Stimulated activated CD8-positive, alpha-beta memory T cell treated with anti-CD3 and anti-CD28 coated beads, Interleukin-7, amount 100 ng/mL, for 4 hours (primary cell): Measurements from ENCODE around the gene CIITA.
"Not testable (repeated sequence)": the region's sequence is repeated elsewhere in the genome, so short reads cannot be mapped to it uniquely, and the experiment has no call there.

Experiments
- DNase-seq, 2 donors: peaks; one replicate each; pipeline ENCODE4 v3.0.0-alpha.2; 2020; ENCODE audit warnings: low read depth in 2 of 2

CIITA gene

DNA sequence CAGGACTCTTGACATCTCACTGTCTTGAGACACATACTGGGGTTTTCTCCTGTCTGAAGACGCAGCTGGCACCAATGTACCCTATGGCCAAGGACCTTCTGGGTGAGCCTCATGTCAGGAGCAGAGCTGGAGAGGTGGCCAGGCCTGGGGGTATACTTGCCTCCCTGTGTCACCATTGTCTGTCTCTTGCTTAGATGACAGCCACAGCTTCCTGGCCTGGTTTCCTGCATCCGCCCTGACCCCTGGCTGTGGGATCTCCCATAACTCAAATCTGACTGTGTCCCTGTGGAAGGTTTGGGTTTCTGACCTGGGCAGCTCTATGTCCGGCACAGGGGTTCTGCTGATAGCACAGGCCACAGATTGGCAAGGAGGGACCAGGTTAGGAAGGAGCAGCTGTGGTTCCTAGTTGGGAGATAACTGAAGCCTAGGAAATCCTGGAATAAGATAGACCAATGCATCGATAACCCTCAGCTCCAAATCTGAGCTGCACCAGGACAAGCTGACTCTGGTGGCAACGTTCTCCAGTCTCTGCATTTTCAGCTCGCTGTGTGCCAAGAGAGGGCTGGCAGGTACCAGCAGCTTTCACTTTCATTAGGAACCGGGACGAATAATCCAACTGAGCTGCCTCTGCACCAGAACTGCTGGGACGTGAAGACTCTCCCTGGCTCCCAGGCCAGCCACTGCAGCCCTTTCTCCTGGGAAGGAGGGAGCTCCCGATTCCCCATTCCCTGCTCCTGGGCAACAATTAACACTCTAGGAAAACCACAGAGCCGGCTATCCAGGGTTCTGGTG, 60.3 kb downstream of the CIITA start:
- DNase-seq: no peak

DNA sequence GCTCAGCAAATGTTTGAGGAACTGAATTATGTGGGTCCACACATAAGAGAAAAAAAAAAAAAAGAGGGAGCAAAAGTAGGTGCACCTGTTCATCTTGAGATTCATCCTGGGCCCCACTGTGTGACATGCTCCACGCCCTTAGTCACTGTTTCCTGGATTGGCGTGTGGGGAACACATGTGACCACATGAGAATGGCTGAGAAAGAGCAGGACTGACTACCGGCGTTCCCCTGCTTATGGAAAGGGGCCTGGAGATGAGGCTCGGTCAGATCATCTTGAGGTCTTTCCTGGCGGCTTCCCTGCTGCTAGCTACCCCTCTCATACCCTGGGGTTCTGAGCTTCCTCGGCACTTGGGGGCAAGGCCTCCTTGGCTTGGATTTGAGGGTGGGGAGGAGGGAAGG, 61.3 kb downstream of the CIITA start:
- no peak for DNase-seq

DNA sequence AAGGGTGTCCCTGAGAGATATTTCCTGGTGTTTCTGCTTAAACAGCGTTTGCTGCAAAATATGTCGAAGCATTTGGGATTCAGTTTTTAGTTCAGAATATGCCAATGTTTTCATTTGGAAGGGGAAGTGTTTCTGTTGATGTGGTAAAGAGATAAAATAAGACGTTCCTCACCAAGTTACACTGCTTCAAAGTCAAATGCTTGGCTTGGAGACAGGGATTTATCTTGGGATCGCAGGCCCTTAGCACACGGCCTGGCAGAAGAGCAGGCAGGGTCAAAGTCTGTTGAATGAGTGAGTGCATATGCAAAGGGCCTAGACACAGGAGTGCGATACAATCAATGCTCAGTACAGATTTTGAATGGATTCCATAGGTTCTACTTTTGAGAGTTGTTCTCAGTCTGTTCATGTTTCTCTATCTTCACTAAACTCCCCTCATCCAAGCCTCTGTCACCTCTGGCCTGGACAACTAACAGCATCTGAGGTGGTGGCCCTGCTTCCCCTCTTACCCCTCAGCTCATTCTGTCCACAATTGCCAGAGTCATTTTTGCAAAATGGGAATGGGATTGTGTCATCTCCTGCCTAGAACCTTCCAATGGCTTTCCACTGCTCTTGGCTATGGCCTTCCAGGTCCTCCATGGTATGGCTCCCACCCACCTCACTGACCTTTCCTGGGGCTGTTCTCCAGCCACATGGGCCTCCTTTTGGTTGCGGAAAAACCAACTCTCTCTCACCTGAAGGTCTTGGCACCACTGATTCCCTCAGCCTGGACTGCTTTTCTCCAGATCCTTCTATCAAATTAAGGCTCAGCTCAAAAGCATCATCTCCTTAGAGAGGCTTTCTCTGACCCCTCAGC, 62.0 kb downstream of the CIITA start:
- no peak for DNase-seq

DNA sequence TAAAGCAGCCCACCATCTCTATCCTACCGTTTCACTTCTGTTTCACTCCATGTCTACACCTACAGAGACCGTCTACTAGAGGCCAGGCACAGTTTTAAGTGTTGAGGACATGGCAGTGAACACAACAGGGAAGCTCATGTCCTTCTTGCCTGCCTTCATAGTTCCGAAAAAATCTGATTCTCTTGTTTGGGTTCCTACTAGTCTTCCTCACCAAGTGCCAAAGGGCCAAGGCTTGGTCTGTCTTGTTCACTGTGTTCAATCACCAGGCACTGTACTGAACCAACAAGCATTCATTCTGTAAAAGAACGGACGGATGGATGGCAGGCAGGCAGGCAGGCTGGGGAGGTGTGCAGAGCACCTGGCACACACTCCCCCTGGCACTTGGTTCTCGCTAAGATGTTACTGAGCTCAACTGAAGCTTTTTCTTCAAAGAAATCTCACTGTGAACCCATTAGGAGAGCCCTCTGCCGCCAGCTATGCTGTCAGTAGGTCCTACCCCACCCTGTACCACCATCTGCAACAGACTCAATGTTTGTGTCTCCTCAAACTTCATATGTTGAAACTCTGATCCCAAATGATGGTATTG, 62.7 kb downstream of the CIITA start:
- no peak for DNase-seq

DNA sequence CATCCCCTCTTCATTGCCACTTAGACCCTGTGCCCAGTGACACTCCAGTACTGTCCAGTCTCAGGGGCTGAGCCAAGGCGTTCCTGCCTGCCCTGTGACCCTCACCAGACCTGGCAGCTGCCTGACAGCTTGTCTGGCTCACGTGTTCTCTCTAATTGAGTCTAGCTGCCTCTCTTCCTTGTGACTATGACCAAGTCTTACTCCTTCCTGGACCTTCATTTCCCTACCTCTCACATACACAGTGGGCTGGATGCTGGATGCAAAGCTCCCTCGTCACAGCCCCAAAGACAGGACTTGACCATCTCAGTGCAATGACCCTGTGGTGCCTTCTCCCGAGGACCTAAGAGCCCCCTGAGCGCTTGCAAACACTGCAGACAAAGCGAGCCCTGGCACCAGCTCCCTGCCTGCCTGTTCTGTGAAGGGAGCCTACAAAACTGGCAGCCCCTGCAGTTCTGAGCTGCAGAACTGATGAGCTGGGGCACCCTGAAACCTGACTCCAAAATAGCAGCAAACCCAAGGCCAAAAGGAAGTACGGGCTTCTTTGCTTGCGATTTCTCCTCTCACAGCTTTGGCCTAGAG, 63.6 kb downstream of the CIITA start:
- no peak for DNase-seq

DNA sequence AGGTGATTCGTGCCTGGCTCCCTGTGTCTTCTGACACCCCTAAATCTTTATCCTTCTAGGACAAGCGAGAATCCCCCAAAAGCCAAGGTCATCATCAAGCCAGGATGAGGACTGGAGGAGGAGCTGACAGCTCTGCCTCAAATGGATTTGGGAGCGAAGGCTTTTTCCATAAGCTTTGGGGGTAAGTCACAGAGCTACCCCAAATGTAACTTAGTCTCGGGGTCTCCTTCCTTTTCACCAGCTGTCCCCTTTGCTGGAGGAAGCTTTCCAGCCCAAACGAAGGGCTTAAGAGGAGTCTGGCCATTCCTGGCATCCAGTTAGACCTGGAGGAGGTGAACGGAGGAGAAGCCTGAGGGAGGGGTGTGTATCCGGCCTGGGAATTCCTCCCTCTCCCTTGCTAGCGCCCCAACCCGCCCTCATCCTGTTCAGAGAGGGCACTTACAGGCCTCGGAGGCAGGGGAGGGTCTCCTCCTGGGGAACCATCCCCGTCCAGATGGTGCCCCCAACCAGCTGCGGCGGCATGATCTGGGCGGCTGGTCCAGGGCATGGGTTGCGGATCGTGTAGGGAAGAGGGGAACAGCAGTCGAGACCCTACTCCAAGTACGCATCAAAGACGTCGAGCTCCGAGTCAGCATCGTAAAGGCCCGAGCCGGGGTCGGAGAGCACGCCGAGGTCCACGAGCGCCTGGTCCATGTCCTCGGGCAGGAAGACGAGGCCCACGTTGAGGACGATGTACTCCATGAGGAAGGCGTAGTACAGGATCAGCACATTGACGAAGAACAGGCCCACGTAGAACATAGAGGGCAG, 64.3 kb downstream of the CIITA start:
- DNase-seq: no peak

DNA sequence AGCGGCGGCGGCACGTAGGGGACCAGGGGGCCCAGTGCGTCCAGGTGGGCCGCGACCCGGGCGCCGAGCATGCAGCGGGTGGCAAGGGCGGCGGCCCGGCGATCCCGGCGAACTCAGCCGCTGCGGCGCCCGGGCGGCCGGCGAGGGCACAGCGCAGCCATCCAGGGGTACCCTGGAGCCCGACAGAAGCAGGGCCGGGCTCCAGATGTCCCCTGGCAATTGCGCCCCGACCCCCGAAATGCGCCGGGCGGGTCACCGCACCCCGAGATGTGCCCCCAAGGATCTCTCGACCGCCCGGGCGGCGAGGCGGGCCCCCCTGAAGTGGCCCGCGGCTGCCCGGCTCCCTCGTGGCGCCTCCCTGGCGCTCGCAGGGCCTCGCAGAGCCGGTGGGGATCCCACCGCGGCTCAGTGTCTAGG, 64.9 kb downstream of the CIITA start:
- not testable (repeated sequence) for DNase-seq

DNA sequence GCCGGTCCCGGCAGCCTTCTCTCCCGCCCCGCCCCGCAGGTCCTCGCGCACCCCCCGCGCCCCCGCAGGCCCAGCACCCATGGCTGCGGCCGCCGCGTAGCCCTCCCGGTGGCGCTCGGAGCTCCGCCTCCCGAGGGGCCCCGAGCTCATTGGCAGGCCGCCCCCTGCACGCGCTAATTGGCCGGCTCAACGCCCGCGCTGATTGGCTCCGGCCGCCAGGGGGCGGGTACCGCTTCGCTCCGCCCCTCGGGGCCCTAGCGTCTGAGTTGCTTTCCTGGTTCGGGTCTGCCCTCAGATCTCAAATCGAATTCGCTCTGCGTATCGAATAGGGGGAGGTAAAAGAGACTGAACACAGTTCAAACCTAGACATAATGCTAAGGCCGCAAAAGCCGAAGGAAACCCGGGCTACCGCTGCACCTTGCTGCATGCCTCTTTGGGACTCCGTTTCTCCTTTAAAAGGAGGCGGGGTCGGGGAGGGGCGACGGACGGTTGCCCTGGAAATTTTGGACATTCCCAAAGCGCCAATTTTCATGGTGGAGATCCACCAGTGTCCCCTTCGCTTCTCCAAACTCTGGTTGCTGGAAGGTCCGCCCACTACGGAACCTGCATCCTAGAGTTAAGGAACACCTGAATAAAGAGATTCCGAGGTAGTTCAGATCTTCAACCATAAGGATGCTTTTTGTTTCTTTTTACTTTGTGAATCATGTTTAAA, 65.5 kb downstream of the CIITA start, which contains the start of gene DEXI:
Gene DEXI (minus strand): TSS at position 117 of the 712 bp plus-strand sequence. CDS start 463 bp downstream, outside the sequence.
- peak; percentile 83 to 96 for DNase-seq

DNA sequence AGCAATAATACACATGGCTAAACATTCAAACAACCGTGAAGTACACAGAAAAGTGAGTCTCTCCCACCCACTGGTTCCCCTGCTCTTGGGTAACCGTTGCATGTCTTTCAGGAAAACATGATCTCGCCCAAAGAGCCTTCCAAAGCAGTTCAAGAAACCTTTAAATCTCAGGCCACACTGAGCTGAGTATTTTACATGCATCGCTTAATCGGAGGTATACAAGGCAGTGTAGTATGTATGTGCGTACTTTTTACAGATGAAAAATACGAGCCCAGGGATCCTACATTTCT, 66.0 kb downstream of the CIITA start:
- DNase-seq: no peak

DNA sequence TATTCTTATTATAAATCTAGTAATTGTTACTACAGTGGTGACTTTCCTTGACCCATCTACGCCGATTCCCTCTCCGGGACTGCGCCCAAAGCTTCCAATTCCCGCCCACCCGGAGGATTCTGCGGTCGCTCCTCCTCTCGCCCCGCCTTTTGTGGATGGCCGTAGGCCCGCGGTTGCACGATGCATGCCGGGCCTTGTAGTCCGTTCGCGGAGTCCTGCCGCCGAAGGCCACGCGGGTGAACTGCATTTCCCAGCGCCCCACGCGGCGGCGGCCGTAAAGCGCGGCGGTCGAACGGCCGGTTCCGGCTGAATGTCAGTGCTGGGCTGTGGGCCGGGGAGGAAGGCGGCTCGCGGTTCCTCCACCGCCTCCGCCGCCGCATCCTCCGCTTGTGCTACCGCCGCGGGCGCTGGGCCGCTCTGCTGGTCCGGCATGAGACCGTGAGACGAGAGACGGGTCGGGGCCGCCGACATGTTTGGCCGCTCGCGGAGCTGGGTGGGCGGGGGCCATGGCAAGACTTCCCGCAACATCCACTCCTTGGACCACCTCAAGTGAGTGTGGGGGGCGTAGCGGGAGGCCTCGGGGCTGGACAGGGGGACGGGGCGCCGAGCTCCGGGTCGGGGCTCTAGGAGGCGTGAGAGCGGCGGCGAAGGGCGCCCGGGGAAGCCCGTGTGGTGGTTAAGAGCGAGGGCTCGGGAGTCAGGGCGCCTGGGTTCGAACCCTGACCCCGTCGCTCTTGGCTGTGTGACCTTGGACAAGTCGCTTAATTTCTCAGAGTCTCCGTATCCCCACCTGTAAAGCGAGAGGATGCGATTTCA, 67.5 kb downstream of the CIITA start, which contains the start of gene CLEC16A:
Gene CLEC16A (plus strand): TSS at position 316 of the 816 bp plus-strand sequence. CDS start 154 bp downstream, at position 470.
- DNase-seq: peak; percentile 88 to 95

DNA sequence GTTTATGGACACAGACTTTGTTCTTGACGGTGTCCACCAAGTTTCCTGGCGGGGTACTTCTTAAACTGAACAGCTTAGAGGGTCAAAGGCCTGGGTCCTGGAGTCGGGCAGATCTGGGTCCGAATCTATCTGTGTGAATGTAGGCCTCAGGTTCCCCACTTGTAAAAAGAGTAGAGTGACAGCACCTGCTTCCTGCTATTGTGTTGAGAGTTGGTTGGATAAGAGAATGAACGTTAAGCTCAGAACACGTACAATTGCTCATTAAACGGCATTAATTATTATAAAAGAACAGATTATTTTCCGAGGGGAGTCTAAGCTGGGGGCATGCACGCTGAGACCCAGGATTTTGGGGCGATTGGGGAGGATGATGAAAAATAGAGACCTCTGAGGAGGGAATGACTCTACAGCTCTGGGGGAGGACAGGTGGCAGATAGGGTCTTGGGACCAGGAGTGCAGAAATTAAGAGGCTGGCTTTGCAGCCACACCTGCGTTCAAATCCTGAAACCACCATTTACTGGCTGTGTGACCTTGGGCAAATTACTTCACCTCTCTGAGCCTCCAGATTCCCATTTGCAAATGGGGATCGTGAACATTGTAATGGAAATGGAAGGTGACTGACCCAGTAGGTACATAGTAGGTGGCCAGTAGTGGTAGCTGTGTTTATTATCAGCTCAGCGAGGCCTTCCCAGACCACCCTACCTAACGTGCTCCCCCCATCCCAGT, 68.2 kb downstream of the CIITA start:
- DNase-seq: no peak

DNA sequence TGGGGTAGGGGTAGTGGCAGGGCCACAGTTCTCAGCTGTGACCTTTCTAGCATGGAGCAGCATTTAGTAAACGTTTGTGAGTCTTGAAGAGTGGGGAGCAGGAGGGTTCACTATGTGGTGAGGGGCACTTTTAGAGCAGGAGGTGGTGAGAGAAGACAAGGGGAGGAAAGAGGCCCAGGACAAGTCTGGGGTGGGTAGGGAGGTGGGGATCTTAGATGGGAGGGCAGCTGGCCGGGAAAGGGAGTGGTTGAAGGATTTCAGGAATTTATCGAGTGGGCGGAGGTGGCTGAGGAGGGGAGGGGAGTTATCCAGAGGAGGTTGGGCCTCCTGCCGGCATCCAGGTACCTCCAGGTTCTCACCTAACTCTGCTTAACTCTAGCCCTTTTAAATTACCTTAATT, 69.3 kb downstream of the CIITA start:
- no peak for DNase-seq

DNA sequence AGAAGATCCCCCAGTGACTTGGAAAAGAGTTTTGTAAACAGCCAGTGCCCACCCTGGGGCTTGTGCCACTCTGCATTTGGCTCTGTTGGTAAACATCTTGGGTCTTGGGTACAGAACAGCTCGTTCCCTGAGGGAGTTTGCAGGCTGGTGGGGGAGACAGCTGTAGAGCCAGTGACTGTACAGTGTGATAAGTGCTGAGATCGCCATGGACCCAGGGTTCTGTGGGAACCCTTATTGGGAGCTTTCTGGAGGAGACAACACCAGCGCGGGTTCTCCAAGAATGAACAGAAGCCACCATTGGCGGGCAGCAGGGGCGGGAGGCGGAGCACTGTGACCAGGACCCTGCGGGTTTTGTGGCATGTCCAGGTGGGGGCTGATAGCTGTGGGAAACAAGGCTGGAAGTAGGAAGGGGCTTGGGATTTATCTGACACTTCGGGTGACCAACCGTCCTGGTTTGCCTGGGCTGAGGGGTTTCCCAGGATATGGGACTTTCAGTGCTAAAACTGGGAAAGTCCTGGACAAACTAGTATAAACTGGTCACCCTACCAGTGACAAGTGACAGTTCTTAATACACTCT, 70.3 kb downstream of the CIITA start:
- DNase-seq: no peak

DNA sequence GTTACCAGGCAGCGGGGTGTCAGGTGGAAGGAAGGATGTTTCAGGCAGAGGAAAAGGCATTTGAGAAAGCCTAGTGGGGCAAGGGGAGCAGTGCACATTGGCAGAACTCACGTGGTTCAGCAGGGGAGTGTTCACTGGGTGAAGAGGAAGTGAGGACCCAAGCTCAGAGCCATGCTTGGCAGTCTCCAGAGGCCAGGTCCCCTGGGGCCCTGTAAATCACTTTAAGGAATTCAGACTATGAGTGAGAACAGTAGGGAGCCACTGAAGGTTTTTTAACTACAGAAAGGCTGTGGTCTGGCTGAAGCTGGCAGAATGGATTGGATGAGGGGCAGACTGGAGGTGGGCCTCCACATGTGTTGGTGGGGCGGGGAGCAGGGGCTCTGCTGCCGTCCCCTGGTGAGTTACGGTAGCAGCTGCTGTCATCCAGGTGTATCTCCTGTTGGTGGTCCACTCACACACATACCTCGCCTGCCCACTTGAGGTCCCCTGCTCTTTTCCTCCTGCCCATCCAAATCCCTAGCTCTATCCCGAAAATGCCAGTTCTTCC, 72.5 kb downstream of the CIITA start:
- no peak for DNase-seq

DNA sequence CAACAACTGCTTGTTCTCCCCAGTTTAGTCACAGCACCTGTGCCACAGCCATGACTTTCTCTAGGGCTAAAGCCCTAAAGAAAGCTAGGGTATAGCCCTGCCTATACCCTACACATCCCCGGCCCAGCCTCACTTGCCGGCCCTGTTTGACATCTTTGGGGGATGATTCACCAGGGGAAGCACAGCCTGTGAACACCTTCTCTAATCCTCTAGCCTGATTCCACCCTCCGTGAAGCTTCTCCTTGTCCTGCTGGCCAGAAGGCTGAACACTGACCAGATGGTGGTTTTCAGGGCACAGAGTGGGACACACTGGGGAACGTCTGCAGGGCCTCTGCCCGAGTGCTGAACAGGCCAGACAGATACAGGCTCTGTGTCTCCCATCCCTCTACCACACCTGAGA, 73.4 kb downstream of the CIITA start:
- no peak for DNase-seq

DNA sequence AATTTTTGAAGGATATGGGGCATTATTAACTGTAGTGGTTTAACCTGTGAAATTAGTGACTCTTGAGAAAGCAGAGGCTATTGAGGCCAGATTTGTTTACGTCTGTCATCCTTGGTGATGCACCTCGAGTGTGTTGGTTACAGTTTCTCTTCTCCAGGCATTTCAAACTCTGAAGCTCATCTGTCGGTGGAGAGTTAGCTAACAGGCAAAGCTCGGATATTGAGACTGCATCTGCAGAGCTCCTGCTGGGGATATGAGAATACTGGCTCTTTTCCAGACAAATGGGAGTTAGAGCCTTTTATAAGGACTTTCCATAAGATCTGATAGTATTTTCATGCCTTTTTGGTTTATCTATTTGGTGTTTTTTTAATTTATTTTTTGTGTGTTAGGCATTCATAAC, 74.0 kb downstream of the CIITA start:
- no peak for DNase-seq

DNA sequence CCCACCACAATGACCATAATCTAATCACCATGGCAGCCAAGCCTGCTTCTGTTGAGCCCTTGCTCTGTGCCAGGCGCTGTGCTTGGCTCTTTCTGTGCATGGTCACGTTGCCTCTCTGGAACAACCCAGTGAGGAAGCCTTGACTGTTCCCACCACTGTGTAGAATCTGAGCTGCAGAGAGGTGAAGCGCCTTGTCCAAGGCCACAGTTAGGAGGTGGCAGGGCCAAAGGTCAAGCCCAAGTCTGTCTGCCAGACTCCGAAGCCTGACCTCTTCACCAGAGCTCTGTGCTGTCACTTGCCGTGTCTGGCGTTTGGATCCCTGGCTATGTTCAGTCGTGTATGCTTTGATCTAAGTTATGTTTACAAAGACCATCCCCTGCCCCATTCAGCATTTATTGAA, 77.9 kb downstream of the CIITA start:
- DNase-seq: no peak

DNA sequence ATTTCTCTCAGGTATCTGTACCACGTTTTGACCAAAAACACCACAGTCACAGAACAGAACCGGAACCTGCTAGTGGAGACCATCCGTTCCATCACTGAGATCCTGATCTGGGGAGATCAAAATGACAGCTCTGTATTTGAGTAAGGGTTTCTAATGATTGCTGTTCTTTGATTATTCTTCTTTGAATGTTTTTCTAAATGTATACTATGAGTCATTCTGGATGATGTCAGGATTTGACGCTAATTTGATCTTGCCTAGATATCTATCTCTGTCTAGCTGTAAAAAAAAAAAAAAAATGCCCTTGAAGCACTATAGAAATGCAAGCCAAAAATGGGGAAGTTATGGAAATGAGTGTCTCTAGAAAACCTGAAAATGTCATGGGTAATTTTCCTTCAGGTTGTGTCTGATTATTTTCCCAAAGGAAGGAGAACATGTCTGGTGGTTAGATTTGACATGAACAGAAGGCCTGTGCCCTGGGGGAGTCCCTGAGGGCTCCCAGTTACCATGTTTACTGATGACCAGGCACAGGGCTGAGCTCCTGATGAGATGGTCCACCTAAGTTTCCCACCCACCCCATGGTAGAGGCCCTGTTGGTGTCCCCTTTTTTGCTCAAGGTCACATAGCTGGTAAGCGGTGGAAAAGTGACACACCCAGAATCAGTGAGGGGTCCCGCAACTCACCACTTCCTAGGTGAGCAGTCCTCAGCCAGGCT, 80.9 kb downstream of the CIITA start:
- DNase-seq: no peak
